Common myeloid progenitor, CD34-positive (primary cell): Measurements from ENCODE around the gene MCL1.
A peak's percentile ranks its signal among the peaks of the same experiment; 100 is the strongest.
"Not testable (repeated sequence)": the region's sequence is repeated elsewhere in the genome, so short reads cannot be mapped to it uniquely, and the experiment has no call there.

Source experiments
- CTCF ChIA-PET: fragments of 350-600 bp; sonication (Branson Sonifier 250); formaldehyde crosslinking; loops from one replicate; lab custom pipeline; 2021; ENCODE audit warnings: antibody characterized with exemption; lab: Charles Lee
- POLR2A ChIA-PET: fragments of 350-600 bp; sonication (Branson Sonifier 250); formaldehyde crosslinking; loops from one replicate; lab custom pipeline; 2021; ENCODE audit warnings: antibody characterized with exemption; lab: Charles Lee
- DNase-seq, 3 donors: peaks; one replicate each; pipeline versions ENCODE4 v3.0.0 to v3.0.0-alpha.2; 2013
- H3K27ac ChIP-seq, 2 experiments: 1 replicate in 1 of 2; 2 replicates in 1 of 2; pipeline ENCODE4 v1.7.0; 2013; ENCODE audit warnings: inconsistent platforms in 2 of 2, low read length in 2 of 2, mild to moderate bottlenecking in 2 of 2, low read depth in 1 of 2, moderate library complexity in 1 of 2; ENCODE audit not compliant: severe bottlenecking in 2 of 2, insufficient read depth in 1 of 2, poor library complexity in 1 of 2
- H3K27me3 ChIP-seq, 5 experiments: replicated peaks in 2 of 5; 1 replicate in 3 of 5; 2 replicates in 2 of 5; pipeline versions ENCODE4 v1.6.1 to v1.7.0; 2013; ENCODE audit warnings: low read length in 4 of 5, mild to moderate bottlenecking in 2 of 5, moderate library complexity in 2 of 5, inconsistent platforms in 1 of 5; ENCODE audit not compliant: insufficient read depth in 5 of 5, control insufficient read depth in 4 of 5
- H3K36me3 ChIP-seq, 4 experiments: 1 replicate in 2 of 4; 2 replicates in 2 of 4; pipeline versions ENCODE4 v1.6.1 to v1.7.0; 2013; ENCODE audit warnings: low read length in 3 of 4, control low read depth in 1 of 4, mild to moderate bottlenecking in 1 of 4; ENCODE audit not compliant: control insufficient read depth in 4 of 4, insufficient read depth in 4 of 4
- H3K4me1 ChIP-seq, 4 experiments: 1 replicate in 3 of 4; 2 replicates in 1 of 4; pipeline versions ENCODE4 v1.6.1 to v1.7.1; 2013; ENCODE audit warnings: low read length in 3 of 4, mild to moderate bottlenecking in 3 of 4, control low read depth in 1 of 4, inconsistent platforms in 1 of 4, moderate library complexity in 1 of 4; ENCODE audit not compliant: control insufficient read depth in 4 of 4, insufficient read depth in 4 of 4; ENCODE audit errors: control extremely low read depth in 1 of 4
- H3K4me3 ChIP-seq, 7 experiments: 1 replicate in 4 of 7; 2 replicates in 3 of 7; pipeline versions ENCODE4 v1.5.1 to v1.7.0; 2013; ENCODE audit warnings: mild to moderate bottlenecking in 7 of 7, low read length in 6 of 7, moderate library complexity in 6 of 7, inconsistent platforms in 2 of 7, low read depth in 2 of 7, control low read depth in 1 of 7; ENCODE audit not compliant: insufficient read depth in 4 of 7, control insufficient read depth in 1 of 7; ENCODE audit errors: extremely low read depth in 1 of 7
- H3K9me3 ChIP-seq, 5 experiments: 1 replicate in 4 of 5; 2 replicates in 1 of 5; pipeline versions ENCODE4 v1.6.1 to v1.7.1; 2013; ENCODE audit warnings: low read length in 4 of 5, mild to moderate bottlenecking in 2 of 5, inconsistent platforms in 1 of 5, low read depth in 1 of 5, moderate library complexity in 1 of 5; ENCODE audit not compliant: control insufficient read depth in 4 of 5, insufficient read depth in 2 of 5; ENCODE audit errors: control extremely low read depth in 1 of 5
- WGBS: methylation state at CpG from one replicate; pipeline ENCODE4 v1.1.5; 2013; ENCODE audit not compliant: insufficient coverage; 5-methylcytosine and 5-hydroxymethylcytosine counted together

MCL1 gene

GRCh38 chr1:150613061-150613920 is 33.9 kb upstream of the MCL1 start:
- Histone ChIP-seq H3K4me3 (peak overlapping the region in 6 of 7 experiments; percentile 22 to 68 (median 44)), H3K4me1 (peaks cover 19 to 62% (median 53%) of the 10 kb centered on the region in 4 experiments), H3K36me3 (peaks cover 3 to 27% (median 11%) of the 10 kb centered on the region in 4 experiments), H3K27ac (peak overlapping the region; percentile 99), H3K27me3 (no peaks in the 10 kb centered on the region), H3K9me3 (no peaks in the 10 kb centered on the region)
- DNase-seq, result peak; percentile 93 to 98 (median 97)
- CTCF ChIA-PET, result interaction anchor here (0.6 to 6.2 kb wide), 8 partner anchors 9 to 50 kb away, joined by 3 to 35 read pairs (median 4); partner anchors contain the start of genes ENSA and MCL1
- POLR2A ChIA-PET, result interaction anchor here (0.5 to 5.6 kb wide), 9 partner anchors 9 to 79 kb away, joined by 3 to 43 read pairs (median 4); partner anchors contain the start of genes ENSA and MCL1
- WGBS, result 0% methylated on average over 6 of the region's 12 CpGs

GRCh38 chr1:150612014-150612345 is 32.6 kb upstream of the MCL1 start:
- CTCF ChIA-PET, result interaction anchor here (0.8 to 6.2 kb wide), 7 partner anchors 9 to 51 kb away, joined by 3 to 35 read pairs (median 4); partner anchors contain the start of gene MCL1
- no peaks in the 10 kb centered on the region for H3K27me3 ChIP-seq
- WGBS, result 100% methylated on average over 2 of the region's 3 CpGs
- H3K36me3 ChIP-seq, result peaks cover 0 to 23% (median 8%) of the 10 kb centered on the region in 4 experiments
- DNase-seq, result no peak
- peak overlapping the region in 4 of 7 experiments; percentile 3 to 50 (median 14) for H3K4me3 ChIP-seq
- no peaks in the 10 kb centered on the region for H3K9me3 ChIP-seq
- POLR2A ChIA-PET, result interaction anchor here (0.6 to 5.6 kb wide), 5 partner anchors 18 to 67 kb away, joined by 3 to 43 read pairs (median 11); partner anchors contain the start of genes ENSA and MCL1
- peaks cover 19 to 62% (median 53%) of the 10 kb centered on the region in 4 experiments for H3K4me1 ChIP-seq
- H3K27ac ChIP-seq, result peak overlapping the region; percentile 99

- DNase-seq, result no peak
- ChIA-PET CTCF (interaction anchor here (1.8 to 6.2 kb wide), 2 partner anchors 10 to 30 kb away, joined by 12 to 35 read pairs; partner anchors contain the start of gene MCL1), POLR2A (interaction anchor here (1.3 to 5.6 kb wide), 2 partner anchors 32 to 43 kb away, joined by 3 to 43 read pairs; partner anchors contain the start of gene MCL1)
- peaks cover 0 to 16% (median 3%) of the 10 kb centered on the region in 4 experiments for H3K36me3 ChIP-seq
- H3K4me1 ChIP-seq, result peaks cover 17 to 57% (median 49%) of the 10 kb centered on the region in 4 experiments
- no peaks in the 10 kb centered on the region for H3K27me3 ChIP-seq
- WGBS, result 93% methylated on average over 1 of the region's 4 CpGs
- no peaks in the 10 kb centered on the region for H3K9me3 ChIP-seq
- peak overlapping the region; percentile 99 for H3K27ac ChIP-seq
- H3K4me3 ChIP-seq, result no peak overlapping the region
Observed at GRCh38 chr1:150610576-150610975, 31.2 kb upstream of the MCL1 start.

- Histone ChIP-seq H3K4me3 (no peak overlapping the region), H3K27ac (peak overlapping the region; percentile 99), H3K36me3 (peaks cover 0 to 11% (median 2%) of the 10 kb centered on the region in 4 experiments), H3K4me1 (peaks cover 16 to 49% (median 42%) of the 10 kb centered on the region in 4 experiments), H3K9me3 (no peaks in the 10 kb centered on the region), H3K27me3 (no peaks in the 10 kb centered on the region)
- ChIA-PET POLR2A (interaction anchor here (0.6 to 5.6 kb wide), 2 partner anchors 18 to 31 kb away, joined by 3 to 43 read pairs; partner anchors contain the start of gene MCL1), CTCF (interaction anchor here (1.2 to 6.2 kb wide), 3 partner anchors 10 to 49 kb away, joined by 6 to 35 read pairs (median 6); partner anchors contain the start of gene MCL1)
- WGBS, result 96% methylated on average over 2 of the region's 2 CpGs
- DNase-seq, result no peak
Observed at GRCh38 chr1:150609732-150610131, 30.3 kb upstream of the MCL1 start.

- no peaks in the 10 kb centered on the region for H3K27me3 ChIP-seq
- POLR2A ChIA-PET, result interaction anchor here (0.7 to 0.9 kb wide), 2 partner anchors 8 to 27 kb away, joined by 3 read pairs; partner anchors contain the start of gene MCL1
- no peak overlapping the region for H3K4me3 ChIP-seq
- H3K9me3 ChIP-seq, result no peaks in the 10 kb centered on the region
- WGBS, result 100% methylated on average over 2 of the region's 7 CpGs
- no peak for DNase-seq
- H3K36me3 ChIP-seq, result peaks cover 0 to 9% (median 2%) of the 10 kb centered on the region in 4 experiments
- CTCF ChIA-PET, result interaction anchor here (0.8 to 1.4 kb wide), 3 partner anchors 22 to 45 kb away, joined by 3 to 4 read pairs (median 4); no protein-coding TSS in a partner anchor
- peaks cover 0 to 19% (median 14%) of the 10 kb centered on the region in 4 experiments for H3K4me1 ChIP-seq
- no peak overlapping the region for H3K27ac ChIP-seq
Observed at GRCh38 chr1:150606463-150607142, 27.2 kb upstream of the MCL1 start.

- CTCF ChIA-PET, H3K4me3 ChIP-seq, H3K36me3 ChIP-seq, DNase-seq, H3K9me3 ChIP-seq, H3K27me3 ChIP-seq, H3K4me1 ChIP-seq, POLR2A ChIA-PET: not testable (repeated sequence)
- no CpG with 5 or more reads among the region's 3 CpGs for WGBS
- peak overlapping the region in 1 of 2 experiments; percentile 34 for H3K27ac ChIP-seq
Observed at GRCh38 chr1:150605451-150605731, 26.0 kb upstream of the MCL1 start.
